ENCODE results near the gene MAP3K5. TPM values are rescaled to one million over a fixed set of nuclear protein-coding genes. Genes with fewer than 3 reads are reported as not detected.

MAP3K5 gene
- total RNA-seq, 1 experiment from 2014 or later: 2.1 TPM

DNA sequence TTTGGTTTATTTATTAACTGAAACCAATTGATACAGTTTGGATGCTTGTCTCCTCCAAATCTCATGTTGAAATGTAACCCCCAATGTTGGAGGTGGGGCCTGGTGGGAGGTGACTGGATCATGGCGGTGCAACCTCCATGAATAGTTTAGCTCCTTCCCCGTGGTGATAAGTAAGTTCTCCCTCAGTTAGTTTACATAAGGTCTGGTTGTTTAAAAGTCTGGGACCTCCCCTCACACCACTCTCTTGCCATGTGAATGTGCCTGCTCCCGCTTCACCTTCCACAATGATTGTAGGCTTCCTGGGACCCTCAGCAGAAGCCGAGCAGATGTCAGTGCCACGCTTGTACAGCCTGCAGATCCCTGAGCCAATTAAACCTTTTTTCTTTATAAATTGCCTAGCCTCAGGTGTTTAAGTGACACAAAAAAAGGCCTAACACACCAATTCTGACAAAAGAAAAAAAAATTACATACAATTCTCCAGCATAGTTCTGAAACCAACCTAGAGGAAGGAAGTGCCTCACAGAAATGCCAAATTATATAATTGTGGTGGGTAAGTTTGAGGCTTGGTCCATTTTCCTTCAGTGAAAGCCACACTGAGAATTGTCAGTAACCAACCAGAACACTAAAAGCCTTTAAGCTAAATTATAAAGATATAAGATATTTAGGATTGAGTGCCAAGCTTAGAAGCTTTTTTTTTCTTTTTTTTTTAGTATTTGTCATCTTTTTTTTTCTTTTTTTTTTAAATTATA lies 257.1 kb downstream of the MAP3K5 start:
- H3K4me1 ChIP-seq: peaks cover 4% of the 10 kb centered on the region; the same call in 1 of the 2 replicates
- H3K36me3 ChIP-seq (ENCODE audit: control insufficient read depth, insufficient read depth, low read length): no peaks in the 10 kb centered on the region
- POLR2A ChIA-PET: no interaction called here
- Mint-ChIP-seq H3K9me3 (ENCODE audit: unreplicated experiment) (no peaks in the 10 kb centered on the region), H3K4me1 (ENCODE audit: low read depth, unreplicated experiment) (peaks cover 6% of the 10 kb centered on the region), H3K4me3 (ENCODE audit: unreplicated experiment) (no peak overlapping the region), H3K27me3 (ENCODE audit: insufficient read depth, unreplicated experiment) (no peaks in the 10 kb centered on the region), H3K36me3 (ENCODE audit: insufficient read depth, unreplicated experiment) (no peaks in the 10 kb centered on the region), H3K27ac (ENCODE audit: unreplicated experiment) (no peak overlapping the region)
- no TSS peak for BruUV-seq (replicated peaks)
- H3K27me3 ChIP-seq (replicated peaks; ENCODE audit: control insufficient read depth, insufficient read depth, low read length): no peaks in the 10 kb centered on the region
- no peak overlapping the region for H3K4me3 ChIP-seq (ENCODE audit: low read depth, low read length)
- TF ChIP-seq, protein P1, sequence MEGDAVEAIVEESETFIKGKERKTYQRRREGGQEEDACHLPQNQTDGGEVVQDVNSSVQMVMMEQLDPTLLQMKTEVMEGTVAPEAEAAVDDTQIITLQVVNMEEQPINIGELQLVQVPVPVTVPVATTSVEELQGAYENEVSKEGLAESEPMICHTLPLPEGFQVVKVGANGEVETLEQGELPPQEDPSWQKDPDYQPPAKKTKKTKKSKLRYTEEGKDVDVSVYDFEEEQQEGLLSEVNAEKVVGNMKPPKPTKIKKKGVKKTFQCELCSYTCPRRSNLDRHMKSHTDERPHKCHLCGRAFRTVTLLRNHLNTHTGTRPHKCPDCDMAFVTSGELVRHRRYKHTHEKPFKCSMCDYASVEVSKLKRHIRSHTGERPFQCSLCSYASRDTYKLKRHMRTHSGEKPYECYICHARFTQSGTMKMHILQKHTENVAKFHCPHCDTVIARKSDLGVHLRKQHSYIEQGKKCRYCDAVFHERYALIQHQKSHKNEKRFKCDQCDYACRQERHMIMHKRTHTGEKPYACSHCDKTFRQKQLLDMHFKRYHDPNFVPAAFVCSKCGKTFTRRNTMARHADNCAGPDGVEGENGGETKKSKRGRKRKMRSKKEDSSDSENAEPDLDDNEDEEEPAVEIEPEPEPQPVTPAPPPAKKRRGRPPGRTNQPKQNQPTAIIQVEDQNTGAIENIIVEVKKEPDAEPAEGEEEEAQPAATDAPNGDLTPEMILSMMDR (IDR thresholded peaks at IDR 0.05; ENCODE audit: insufficient read depth in 1 of 2, low read depth in 1 of 2, low read length in 1 of 2, severe bottlenecking in 1 of 2, unreplicated experiment in 1 of 2): no peak
- intact Hi-C loops (cut with micrococcal nuclease; ENCODE audit: unreplicated experiment): no loop called here
- no peak for DNase-seq
- CTCF ChIA-PET: interaction anchor here (1.5 kb wide), 1 partner anchor 15 kb away, joined by 8 read pairs; the partner anchor contains the start of gene MAP7
- no peaks in the 10 kb centered on the region for H3K9me3 ChIP-seq

DNA sequence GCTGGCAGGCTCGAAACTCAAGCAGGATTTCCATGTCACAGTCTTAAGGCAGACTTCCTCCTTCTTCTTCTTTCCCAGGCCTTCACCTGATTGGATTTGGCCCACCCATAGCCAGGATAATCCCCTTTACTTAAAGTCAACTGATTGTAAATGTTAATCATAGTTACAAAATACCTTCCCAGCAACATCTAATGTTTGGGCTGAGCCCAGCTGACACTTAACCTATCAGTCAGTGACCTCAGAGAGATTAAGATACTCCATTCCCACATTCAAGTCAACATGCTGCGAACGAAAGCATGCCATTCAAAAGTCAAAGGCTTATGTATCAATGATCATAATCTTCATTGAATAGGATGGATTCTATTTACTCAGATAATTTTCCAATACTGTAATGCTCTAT lies 258.0 kb downstream of the MAP3K5 start:
- Mint-ChIP-seq H3K4me1 (ENCODE audit: low read depth, unreplicated experiment) (no peaks in the 10 kb centered on the region), H3K27ac (ENCODE audit: unreplicated experiment) (no peak overlapping the region), H3K4me3 (ENCODE audit: unreplicated experiment) (no peak overlapping the region), H3K36me3 (ENCODE audit: insufficient read depth, unreplicated experiment) (no peaks in the 10 kb centered on the region), H3K9me3 (ENCODE audit: unreplicated experiment) (no peaks in the 10 kb centered on the region), H3K27me3 (ENCODE audit: insufficient read depth, unreplicated experiment) (no peaks in the 10 kb centered on the region)
- DNase-seq: no peak
- no peaks in the 10 kb centered on the region for H3K4me1 ChIP-seq
- no peak overlapping the region for H3K4me3 ChIP-seq (ENCODE audit: low read depth, low read length)
- no TSS peak for BruUV-seq (replicated peaks)
- no peaks in the 10 kb centered on the region for H3K36me3 ChIP-seq (ENCODE audit: control insufficient read depth, insufficient read depth, low read length)
- intact Hi-C loops (cut with micrococcal nuclease; ENCODE audit: unreplicated experiment): no loop called here
- POLR2A ChIA-PET: no interaction called here
- H3K9me3 ChIP-seq: no peaks in the 10 kb centered on the region
- CTCF ChIA-PET: interaction anchor here (1.5 kb wide), 1 partner anchor 16 kb away, joined by 8 read pairs; the partner anchor contains the start of gene MAP7
- H3K27me3 ChIP-seq (replicated peaks; ENCODE audit: control insufficient read depth, insufficient read depth, low read length): no peaks in the 10 kb centered on the region
- TF ChIP-seq, protein P1 (IDR thresholded peaks at IDR 0.05; ENCODE audit: insufficient read depth in 1 of 2, low read depth in 1 of 2, low read length in 1 of 2, severe bottlenecking in 1 of 2, unreplicated experiment in 1 of 2): no peak

DNA sequence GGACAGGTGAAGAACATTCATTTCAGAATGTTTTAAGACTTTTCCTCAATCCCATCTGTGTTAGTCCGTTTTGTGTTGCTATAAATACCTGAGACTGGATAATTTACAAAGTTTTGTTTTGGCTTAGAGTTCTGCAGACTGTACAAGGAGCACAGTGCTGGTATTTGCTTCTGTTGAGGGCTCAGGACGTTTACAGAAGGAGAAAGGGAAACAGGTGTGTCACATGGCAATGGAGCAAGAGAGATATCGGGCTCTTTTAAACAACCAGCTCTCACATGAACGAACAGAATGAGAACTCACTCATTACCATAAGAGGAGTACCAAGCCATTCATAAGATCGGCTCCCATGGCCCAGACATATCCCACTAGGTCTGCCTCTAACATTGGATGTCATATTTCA lies 258.8 kb downstream of the MAP3K5 start:
- intact Hi-C loops (cut with micrococcal nuclease; ENCODE audit: unreplicated experiment): no loop called here
- Mint-ChIP-seq H3K4me1 (ENCODE audit: low read depth, unreplicated experiment) (no peaks in the 10 kb centered on the region), H3K27me3 (ENCODE audit: insufficient read depth, unreplicated experiment) (no peaks in the 10 kb centered on the region), H3K27ac (ENCODE audit: unreplicated experiment) (no peak overlapping the region), H3K36me3 (ENCODE audit: insufficient read depth, unreplicated experiment) (no peaks in the 10 kb centered on the region), H3K9me3 (ENCODE audit: unreplicated experiment) (no peaks in the 10 kb centered on the region), H3K4me3 (ENCODE audit: unreplicated experiment) (no peak overlapping the region)
- TF ChIP-seq, protein P1 (IDR thresholded peaks at IDR 0.05; ENCODE audit: insufficient read depth in 1 of 2, low read depth in 1 of 2, low read length in 1 of 2, severe bottlenecking in 1 of 2, unreplicated experiment in 1 of 2): no peak
- Histone ChIP-seq H3K9me3 (no peaks in the 10 kb centered on the region), H3K4me1 (no peaks in the 10 kb centered on the region), H3K36me3 (ENCODE audit: control insufficient read depth, insufficient read depth, low read length) (no peaks in the 10 kb centered on the region), H3K27me3 (replicated peaks; ENCODE audit: control insufficient read depth, insufficient read depth, low read length) (no peaks in the 10 kb centered on the region), H3K4me3 (ENCODE audit: low read depth, low read length) (no peak overlapping the region)
- ChIA-PET POLR2A (no interaction called here), CTCF (no interaction called here)
- DNase-seq: no peak
- no TSS peak for BruUV-seq (replicated peaks)
